ENCODE results near the gene COL4A5.
A peak's percentile ranks its signal among the peaks of the same experiment; 100 is the strongest.

The COL4A5 gene

DNA sequence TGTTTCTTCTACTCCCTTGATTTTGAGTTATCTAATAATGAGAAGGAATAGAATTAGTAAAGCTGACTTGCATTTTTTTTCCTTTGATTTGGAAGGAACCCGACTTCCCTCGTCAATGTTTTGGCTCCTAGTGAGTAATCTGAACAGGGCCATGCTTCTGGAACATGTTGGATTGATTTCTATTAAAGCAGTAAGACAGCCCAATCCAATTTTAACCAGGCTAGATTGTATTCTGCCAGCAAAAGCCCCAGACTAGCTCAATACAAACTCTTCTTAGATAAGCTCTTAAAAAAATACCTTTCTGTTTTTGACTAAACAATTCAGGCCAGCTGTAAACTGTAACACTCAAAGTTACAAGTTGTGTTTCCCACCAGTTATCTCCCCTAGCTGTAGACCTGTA lies 170.5 kb downstream of the COL4A5 start:
- no peak for TF ChIP-seq CTCF (IDR thresholded peaks at IDR 0.05; ENCODE audit: low read depth, low read length)
- DNase-seq (ENCODE audit: low read depth in 2 of 2): no peak
- no peak overlapping the region for H3K4me3 ChIP-seq (replicated peaks in 1 of 2; ENCODE audit: low read depth in 2 of 2, low read length in 2 of 2)

- TF ChIP-seq CTCF (IDR thresholded peaks at IDR 0.05; ENCODE audit: low read depth, low read length): no peak
- DNase-seq (ENCODE audit: low read depth in 2 of 2): no peak
- H3K4me3 ChIP-seq (replicated peaks in 1 of 2; ENCODE audit: low read depth in 2 of 2, low read length in 2 of 2): no peak overlapping the region
These were observed 175.0 kb downstream of the COL4A5 start for GRCh38 chrX:108614616-108615015.

DNA sequence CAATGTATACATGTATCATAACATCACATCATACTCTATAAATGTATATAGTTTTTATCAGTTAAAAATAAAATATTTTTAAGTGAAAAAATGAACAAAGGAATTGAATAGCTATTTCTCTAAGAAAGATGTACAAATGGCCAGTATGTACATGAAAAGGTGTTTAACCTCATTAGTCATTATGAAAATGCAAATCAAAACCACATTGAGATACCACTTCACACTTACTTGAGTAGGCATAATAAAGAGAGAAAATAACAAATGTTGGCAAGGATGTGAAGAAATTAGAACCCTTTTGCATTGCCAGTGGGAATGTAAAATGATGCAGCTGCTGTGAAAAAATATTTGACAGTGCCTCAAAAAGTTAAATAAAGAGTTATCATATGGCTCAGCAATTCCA lies 201.2 kb downstream of the COL4A5 start:
- H3K4me3 ChIP-seq (replicated peaks in 1 of 2; ENCODE audit: low read depth in 2 of 2, low read length in 2 of 2): no peak overlapping the region
- TF ChIP-seq CTCF (IDR thresholded peaks at IDR 0.05; ENCODE audit: low read depth, low read length): no peak

GRCh38 chrX:108641589-108642272 lies 202.1 kb downstream of the COL4A5 start:
- TF ChIP-seq CTCF (IDR thresholded peaks at IDR 0.05; ENCODE audit: low read depth, low read length): no peak
- no peak overlapping the region for H3K4me3 ChIP-seq (replicated peaks in 1 of 2; ENCODE audit: low read depth in 2 of 2, low read length in 2 of 2)
- no peak for DNase-seq (ENCODE audit: low read depth in 2 of 2)

More for the DNA sequence above, 201.2 kb downstream of the COL4A5 start:
- DNase-seq (ENCODE audit: low read depth in 2 of 2): peak in 1 of 2 donors; percentile 0

GRCh38 chrX:108642273-108642628 lies 202.6 kb downstream of the COL4A5 start:
- no peak for TF ChIP-seq CTCF (IDR thresholded peaks at IDR 0.05; ENCODE audit: low read depth, low read length)
- no peak overlapping the region for H3K4me3 ChIP-seq (replicated peaks in 1 of 2; ENCODE audit: low read depth in 2 of 2, low read length in 2 of 2)
- no peak for DNase-seq (ENCODE audit: low read depth in 2 of 2)

DNA sequence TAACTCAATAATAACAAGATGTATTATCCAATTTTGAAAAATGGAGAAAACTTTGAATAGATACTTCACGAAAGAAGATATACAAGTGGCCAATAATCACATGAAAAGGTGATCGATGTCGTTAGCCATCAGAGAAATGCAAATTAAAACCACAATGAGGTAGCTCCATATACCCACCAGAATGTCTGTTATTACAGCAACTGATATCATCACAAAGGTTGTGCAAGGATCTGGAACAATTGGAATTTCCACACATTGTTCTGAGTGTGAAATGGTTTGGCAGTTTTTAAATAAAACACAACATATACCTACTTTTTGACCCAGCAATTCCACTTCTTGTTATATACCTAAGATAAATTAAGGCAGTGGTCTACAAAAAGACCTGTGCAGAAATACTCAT lies 225.1 kb downstream of the COL4A5 start:
- no peak overlapping the region for H3K4me3 ChIP-seq (replicated peaks in 1 of 2; ENCODE audit: low read depth in 2 of 2, low read length in 2 of 2)
- peak; percentile 0 to 19 for DNase-seq (ENCODE audit: low read depth in 2 of 2)
- TF ChIP-seq CTCF (IDR thresholded peaks at IDR 0.05; ENCODE audit: low read depth, low read length): no peak

DNA sequence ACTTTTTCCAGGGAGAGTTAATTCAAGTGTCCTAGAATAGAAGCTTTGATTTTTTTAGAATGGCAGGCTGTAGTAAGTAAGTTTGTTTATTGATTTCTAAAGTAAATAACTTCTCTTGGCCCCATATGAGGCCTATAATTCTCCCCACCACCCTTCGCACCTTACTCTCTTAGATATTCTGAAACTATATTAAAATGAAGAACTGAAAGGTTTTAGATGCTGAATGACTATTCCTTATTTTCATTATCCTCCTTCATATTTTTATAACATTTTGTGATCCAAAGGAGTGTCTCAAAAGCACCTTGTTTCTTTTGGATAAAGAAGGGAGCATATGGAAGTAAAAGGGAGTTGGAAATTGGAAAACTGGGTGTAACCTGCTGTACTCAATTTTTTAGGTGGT lies 226.5 kb downstream of the COL4A5 start:
- no peak for TF ChIP-seq CTCF (IDR thresholded peaks at IDR 0.05; ENCODE audit: low read depth, low read length)

More for the DNA sequence above, 226.5 kb downstream of the COL4A5 start:
- no peak overlapping the region for H3K4me3 ChIP-seq (replicated peaks in 1 of 2; ENCODE audit: low read depth in 2 of 2, low read length in 2 of 2)
- no peak for DNase-seq (ENCODE audit: low read depth in 2 of 2)

All from cardiac fibroblast (primary cell).